ENCODE measurements around the gene TBC1D24. TPM values are rescaled to one million over a fixed set of nuclear protein-coding genes. Genes with fewer than 3 reads are reported as not detected.
"Not testable (repeated sequence)": the region's sequence is repeated elsewhere in the genome, so short reads cannot be mapped to it uniquely, and the experiment has no call there.

The TBC1D24 gene
- polyA plus RNA-seq (2013, experiment 1 of 2; ENCODE audit: insufficient read length): 10.7 TPM
- polyA plus RNA-seq (2013, experiment 2 of 2; ENCODE audit: insufficient read length): 11.2 TPM

DNA sequence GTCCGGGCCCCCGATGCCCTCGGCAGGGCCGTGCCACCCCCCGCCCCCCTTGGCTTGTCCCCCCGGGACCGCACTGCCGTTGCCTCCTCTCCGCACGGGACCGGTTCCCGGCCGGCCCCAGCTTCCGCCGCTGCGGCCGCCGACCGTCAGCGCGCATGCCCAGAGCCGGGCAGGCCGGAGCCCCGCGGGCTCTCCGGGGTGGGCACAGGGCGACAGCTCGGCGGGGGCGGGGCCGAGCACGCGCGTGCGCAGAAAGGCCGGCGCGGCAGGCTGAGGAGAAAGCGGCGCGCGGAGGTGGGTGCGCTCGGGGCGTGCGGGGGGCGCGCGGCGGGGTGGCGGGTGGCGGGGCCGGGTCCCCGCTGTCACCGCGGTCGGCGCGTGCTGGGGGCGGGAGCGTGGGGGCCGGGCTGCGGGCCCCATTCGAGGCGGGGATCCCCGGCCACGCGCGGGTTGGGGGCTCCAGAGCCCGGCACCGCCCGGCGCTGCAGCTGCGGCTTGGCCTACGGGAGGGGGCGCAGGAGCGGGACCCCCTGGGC, at the start of gene TBC1D24:
TSS of gene TBC1D24 (plus strand) at position 251 of the 536 bp plus-strand sequence. CDS start 21,022 bp downstream, outside the sequence.
- peak; percentile 82 for DNase-seq

DNA sequence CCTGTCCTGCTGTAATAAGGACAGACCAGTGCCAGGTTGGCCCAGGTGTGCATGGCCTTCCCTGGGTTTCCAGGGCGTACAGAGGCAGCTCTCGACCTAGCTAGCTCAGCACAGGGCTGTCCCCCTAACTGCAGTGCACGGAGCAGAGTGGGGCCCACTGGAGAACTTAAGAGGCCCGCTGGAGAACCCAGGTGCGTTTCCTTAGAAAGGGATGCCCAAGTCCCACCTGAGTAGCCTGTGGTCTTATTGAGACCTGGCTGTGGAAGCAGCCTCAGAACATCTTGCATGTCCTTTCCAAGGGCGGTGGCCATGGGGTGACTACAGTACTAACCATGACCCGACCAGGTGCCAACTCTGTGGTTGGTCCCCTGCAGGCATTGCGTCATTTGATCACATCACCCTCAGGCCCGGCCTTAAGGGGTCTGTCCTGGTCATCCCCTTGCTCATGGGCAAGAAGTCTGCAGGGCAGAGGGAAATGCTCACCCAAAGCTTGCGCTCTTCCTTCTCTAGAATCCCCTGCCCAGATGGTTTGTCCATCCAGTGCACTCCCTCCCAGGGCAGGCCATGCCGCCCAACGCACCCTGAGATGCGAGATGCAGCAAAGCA, 49.0 kb upstream of the TBC1D24 start:
- DNase-seq: no peak

DNA sequence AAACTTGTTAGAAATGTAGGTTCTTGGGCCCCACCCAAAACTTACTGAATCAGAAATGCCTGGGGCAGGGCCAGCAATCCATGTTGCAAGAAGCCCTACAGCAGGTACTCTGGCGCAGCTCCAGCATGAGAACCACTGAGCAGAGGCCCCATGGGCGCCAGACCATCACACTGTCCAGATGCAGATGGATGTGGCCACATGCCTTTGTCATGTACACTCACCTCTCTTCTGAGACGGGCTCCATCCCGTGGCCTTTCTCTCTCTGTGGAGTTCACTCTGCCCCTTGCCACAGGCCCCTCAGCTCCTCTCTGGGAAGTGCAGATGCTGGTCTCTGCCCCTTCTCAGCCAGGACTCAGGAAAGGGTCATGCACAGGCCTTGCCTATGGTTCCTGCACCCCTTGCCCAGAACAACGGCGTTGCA, 48.0 kb upstream of the TBC1D24 start:
- no peak for DNase-seq

DNA sequence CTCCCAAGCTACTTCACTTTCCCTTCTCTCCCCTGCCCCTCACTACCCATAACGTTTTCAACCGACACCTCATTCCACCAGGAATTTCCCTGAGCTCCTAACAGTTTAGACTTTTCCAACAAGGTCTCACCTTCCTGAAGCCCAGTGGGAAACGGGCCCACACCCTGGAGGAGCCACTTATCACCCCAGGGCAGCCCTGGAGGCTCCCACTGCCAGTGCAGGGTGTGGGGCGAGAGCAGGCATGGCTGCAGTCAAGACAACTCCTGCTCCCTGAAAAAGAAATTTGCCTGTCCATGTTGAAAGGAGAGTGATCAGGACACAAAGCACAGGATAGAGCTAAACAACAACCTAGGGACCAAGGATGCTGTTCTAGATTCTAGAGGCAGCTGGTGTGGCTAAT, 47.4 kb upstream of the TBC1D24 start:
- no peak for DNase-seq

DNA sequence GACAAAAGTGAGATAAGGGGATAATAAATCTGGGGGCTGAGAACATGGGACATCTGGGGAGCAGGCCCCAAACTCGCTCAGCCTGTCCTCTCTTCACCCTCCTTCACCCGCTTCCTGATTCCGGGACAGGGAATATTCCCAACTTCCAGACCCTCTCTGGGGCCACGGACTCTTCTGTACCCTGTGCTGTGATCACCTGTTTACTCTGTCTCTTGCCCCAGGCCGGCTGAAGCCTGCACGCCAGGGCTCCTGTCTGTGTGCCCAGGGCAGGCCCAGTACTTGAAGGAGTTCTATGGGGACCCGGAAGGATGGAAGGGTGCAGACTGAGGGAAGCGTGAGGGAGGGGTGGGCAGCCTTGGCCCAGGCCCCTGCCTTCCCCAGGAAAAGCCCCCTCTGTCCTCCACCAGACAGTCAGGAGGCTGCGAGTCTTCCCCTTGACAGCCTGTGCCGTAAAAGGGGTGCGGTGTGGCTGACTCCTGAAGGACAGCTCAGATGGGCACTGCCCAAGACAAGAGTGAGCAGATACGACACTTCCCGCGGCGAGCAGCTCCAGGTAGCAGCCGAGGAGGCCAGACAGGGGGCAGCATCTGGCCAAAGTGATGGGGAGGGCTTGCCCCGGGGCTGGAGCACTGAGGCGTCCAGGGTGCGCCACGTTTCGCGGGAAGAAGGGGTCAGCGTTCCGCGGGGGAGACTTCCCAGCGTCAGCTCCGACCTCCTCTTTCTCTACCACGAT, 46.7 kb upstream of the TBC1D24 start:
- DNase-seq: peak; percentile 22

DNA sequence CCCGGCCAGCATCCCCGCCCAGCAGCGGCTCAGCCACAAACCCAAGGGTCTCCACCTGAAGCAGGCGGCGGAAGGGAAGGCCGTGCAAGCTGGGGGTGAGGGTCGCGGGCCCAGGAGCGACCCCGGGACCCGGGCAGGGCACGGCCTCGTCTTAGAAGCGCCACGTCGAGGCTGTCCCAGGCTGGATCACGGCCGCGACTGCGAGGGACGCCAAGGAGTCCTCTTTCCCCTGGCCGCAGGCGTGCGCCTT, 46.2 kb upstream of the TBC1D24 start:
- DNase-seq: no peak

DNA sequence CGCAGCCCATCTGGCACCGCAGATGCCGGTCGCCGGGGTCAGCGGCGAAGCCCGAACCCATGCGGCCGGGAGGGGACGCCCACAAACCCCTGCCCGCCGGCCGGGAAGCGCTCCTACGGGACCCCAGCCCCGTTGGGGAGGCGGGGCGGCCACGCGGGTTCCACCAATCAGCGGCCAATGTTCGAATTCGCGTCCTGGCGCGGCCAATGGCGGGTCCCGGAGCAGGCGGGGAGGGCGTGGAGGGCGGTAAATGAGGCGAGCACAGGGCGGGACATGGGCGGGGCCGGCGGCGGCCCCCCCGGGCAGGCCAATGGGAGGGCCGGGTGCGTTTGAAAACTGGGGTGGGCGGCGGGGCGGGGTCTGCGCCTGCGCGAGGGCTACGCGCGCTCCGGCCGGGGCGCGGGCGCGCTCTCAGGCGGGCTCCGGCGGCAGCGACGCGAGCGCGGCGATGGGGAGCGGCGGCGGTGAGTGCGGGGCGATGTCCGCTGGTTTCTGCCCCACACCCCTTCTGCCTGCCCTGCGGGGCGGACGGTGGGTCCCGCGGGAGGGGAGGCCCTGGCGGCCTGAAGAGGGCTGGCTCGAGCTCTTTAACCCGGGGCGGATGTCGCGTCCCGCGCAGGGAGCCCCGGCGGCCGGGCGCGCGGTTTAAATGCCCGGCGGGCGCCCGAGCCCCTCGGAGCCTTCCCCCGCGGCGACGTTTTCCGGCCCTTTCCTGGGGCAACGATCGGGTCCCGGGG, 45.7 kb upstream of the TBC1D24 start, which contains the start of gene CCNF:
TSS of gene CCNF (plus strand) at position 414 of the 737 bp plus-strand sequence. CDS start at position 449, 35 bp downstream.
- peak; percentile 96 for DNase-seq

DNA sequence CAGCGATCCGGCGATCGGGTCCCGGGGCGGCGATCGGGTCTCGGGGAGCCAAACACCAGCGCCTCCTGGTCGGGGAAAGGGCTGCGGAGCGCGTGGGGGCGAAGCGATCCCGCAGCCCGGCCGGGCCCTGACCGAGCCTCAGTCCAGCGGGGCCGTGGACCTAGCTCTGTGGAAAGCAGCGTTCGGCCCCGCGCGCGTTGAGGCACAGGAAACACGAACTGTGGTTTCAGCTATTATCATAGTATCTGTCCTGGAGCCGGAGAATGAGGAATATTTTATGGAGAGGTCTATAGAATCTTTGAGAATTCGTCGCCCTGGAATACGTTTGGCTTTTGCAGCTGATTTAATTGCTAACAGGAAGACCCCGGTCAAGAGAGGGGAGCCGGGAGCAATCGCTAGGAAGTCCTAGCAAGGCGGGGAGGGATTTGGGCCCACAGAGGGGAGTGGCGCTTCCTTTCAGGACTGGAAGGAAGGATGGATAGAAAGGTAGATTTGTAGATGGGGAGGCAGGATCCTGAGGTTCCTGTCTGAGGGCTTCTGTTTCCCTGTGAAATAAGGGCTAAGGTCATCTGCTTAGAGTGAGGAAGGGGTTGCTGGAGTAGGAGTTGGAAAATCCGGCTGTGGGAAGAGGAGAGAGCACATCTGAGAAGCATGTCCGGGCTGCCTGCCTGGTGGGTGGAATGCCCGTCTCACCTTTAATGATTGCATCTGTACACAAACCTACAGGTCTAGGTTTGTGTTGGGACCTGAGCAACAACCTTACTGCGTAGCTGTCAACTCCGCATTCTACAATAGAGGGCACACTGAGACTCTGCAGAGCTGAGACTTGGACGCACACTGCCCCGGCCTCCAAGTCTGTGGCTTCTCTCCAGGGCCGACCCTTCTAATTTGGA, 44.9 kb upstream of the TBC1D24 start:
- no peak for DNase-seq

DNA sequence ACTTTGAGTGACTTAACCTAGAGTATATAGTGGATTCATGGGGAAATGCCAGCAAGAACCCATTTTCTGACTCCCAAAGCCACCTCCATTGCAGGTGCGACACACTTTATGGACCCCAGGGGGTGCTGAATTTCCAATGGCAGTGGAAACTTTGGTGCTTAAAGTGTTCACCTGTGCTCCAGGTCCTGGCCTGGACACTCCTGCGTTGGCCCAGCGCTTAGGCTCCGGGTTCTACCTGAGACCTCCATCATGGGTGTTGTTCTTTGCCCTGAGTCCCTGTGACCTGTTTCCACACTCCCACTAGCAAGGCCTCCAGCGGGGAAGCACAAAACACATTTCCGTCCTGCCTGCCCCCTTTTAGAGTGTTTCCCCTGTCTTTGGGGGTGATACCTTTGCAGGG, 42.6 kb upstream of the TBC1D24 start:
- DNase-seq: no peak

DNA sequence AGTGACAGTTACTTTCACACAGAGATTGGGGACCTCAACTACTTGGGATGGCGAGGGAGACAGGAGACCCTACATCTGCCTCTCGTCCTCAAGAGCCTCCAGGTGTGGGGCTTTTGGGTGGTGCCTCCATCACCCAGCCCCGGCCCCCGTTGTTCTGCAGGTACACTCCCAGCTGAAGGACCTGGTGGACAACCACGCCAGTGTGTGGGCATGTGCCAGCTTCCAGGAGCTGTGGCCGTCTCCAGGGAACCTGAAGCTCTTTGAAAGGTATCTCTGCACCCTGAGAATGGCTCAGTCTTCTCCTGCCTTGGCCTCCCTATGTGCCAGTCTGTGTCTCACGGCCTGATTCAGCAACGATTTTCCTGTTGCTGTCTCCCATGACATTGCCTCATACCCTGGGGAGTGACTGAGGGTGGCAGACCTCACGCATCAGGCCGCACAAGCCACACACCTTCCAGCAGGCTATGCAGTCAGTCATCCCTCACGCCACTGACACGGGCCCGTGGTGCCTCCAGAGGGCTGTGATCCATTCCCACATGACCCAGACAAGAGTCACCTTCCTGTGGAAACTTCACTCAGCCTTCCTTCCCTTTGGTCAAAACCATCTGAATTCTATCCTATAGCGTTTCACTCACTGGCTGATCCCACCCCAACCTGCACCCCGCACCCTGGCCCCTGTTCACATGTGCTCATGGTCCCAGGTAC, 42.0 kb upstream of the TBC1D24 start:
- DNase-seq: no peak

DNA sequence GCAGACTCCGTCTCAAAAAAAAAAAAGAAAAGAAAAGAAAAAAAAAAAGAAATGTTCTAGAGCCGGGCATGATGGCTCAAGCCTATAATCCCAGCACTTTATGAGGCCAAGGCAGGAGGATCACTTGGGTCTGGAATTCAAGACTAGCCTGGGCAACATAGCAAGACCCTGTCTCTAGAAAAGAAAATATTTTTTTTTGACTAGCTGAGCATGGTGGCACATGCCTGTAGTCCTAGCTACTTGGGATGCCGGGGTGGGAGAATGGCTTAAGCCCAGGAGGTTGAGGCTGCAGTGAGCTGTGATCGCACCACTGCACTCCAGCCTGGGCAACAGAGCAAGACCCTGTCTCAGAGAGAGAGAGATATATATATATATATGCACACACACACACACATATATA, 39.7 kb upstream of the TBC1D24 start:
- DNase-seq: not testable (repeated sequence)

DNA sequence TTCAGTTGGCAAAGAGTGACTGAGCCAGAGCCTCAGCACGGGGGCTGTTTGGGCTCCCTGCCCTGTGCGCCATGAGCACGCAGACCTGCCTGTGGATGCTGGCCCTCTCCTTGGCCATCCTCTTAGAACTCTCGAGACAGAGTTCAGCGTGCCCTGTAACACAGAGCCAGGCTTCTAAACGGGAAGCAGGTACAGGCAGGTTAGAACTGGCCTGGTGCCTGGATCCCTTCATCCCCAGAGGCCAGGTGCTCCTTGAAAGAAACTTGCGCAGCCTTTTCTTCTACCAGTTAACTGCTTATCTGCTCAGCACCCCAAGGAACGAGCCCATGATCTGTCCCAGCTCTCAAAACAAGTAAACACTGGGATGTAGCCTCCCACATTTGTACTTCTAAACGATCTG, 38.8 kb upstream of the TBC1D24 start:
- DNase-seq: no peak

DNA sequence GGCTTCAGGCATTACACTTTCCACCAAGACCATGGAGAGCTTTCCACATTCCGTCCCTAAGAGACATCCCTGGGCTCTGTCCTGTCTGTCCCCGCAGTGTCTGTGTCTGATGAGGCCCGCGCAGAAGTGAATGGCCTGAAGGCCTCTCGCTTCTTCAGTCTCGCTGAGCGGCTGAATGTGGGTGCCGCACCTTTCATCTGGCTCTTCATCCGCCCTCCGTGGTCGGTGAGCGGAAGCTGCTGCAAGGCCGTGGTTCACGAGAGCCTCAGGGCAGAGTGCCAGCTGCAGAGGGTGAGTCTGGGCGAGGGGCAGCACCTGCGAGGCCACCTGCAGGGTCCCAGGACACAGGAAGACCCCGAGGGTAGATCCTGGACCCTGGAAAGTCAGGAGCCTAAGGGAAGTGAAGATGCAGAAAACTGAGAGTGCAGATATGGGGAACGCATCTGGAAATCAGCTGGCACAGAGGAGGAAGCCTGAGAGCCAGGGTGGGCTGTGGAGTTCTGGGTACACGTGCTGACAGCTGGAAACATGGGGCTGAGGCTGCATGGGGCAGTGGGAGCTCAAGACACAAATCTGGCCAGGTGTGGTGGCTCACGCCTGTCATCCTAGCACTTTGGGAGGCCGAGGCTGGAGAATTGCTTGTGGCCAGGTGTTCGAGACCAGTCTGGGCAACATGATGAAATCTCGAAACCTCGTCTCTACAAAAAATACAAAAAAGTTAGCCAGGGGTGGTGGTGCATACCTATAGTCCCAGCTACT, 37.7 kb upstream of the TBC1D24 start:
- DNase-seq: no peak

DNA sequence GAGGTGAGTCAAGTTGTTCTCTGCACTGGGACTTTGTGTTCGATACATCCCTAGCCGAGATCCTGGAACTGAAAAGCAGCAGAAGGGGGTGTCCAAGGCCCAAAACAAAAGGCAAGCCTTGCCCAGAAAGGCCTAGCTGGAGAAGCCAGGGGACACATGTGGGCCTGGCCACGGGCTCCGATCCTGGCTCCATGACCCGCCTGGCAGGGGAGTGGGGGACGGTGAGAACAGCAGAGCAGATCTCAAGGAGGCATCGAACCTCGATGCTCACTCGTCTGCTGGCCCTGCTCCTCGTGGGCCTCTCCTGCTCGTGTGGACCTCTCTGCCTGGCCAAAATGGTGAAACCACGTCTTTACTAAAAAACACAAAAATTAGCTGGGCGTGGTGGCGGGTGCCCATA, 36.8 kb upstream of the TBC1D24 start:
- no peak for DNase-seq

DNA sequence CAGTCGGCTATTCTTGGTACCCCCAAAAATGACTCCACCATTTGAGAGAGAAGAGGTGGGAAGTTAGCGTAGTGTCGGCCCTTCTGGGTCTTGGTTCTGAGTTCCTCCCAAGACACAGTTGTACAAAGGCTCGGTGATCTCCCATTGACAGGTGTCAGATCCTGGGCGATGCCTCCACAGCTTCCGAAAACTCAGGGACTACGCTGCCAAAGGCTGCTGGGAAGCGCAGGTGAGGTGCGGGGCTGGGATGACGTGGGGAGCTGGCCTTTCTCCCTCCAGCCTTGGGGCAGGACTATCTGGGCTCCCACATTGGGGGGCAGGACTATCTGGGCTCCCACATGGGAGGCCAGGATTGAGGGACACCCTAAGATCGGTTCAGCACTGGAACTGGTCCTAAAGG, 35.3 kb upstream of the TBC1D24 start:
- no peak for DNase-seq

DNA sequence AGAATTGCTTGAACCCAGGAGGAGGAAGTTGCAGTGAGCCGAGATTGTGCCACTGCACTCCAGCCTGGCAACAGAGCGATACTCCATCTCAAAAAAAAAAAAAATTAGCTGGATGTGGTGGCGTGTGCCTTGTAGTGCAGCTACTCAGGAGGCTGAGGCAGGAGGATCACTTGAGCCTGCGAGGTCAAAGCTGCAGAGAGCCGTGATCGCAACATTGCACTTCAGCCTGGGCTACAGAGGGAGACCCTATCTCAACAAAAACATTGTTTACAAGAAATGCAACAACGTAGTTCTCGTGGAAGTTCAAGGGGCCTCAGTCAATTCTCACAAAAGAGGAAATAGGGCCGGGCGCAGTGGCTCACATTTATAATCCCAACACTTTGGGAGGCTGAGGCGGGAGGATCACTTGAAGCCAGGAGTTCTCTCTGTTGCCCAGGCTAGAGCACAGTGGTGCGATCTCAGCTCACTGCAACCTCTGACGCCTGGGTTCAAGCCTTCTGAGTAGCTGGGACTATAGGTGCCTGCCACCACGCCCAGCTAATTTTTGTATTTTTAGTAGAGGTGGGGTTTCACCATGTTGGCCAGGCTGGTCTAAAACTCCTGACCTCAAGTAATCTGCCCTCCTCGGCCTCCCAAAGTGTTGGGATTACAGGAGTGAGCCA, 33.7 kb upstream of the TBC1D24 start:
- DNase-seq: not testable (repeated sequence)

DNA sequence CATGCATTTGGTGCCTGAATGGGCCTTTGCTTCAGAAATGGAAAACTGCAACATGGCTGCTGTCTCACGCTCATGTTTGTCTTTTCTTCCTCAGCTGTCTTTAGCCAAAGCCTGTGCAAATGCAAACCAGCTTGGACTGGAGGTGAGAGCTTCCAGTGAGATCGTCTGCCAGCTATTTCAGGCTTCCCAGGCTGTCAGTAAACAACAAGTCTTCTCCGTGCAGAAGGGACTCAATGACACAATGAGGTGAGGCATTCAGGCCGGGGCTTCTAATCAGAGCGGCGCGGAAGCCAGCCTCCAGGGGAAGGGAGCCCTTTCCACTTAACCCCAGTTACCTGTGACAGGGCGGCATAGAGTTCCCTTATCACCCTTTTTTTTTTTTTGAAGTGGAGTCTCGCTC, 31.4 kb upstream of the TBC1D24 start:
- no peak for DNase-seq

DNA sequence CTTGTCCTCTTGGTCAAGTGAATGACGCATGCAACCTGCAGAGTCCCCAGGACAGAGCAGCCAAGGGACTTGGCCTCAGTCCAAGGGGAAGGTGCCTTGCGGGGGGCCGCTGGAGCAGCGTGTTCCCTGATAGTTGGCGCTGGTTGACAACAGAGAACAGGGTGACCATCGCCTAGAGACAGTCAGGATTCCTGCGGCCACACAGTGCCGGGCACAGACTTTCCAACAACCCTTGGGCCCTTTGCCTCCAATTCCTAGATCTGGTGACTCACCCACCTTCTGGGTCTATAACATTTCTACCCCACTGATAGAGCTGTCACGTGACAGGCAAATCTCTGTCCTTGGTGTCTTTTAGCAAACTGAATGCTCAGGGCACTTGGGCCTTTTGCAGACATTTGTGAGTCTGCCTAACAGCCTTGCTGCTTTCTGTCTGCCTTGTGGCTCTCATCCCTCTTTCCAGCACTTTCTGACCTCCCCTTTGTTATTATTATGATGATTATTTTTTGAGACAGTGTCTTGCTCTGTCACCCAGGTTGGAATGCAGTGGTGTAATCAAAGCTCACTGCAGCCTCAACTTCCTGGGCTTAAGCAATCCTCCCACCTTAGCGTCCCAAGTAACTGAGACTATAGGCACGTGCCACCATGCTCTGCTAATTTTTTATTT, 26.9 kb upstream of the TBC1D24 start:
- DNase-seq: no peak

DNA sequence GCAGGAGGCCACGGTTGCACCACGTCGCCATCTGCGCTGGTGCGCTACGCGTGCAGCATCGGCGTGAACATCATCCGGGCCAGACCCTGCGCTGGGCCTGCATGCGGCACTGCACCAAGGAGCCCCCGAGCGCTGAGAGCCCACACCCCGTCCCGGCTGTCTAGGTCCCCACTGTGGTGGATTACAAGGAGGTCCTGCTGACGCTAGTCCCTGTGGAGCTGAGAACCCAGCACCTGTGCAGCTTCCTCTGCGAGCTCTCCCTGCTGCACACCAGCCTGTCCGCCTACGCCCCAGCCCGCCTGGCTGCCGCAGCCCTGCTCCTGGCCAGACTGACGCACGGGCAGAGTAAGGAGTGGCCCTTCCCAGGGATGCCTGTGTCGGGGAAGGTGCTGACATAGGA, 25.8 kb upstream of the TBC1D24 start:
- DNase-seq: no peak

DNA sequence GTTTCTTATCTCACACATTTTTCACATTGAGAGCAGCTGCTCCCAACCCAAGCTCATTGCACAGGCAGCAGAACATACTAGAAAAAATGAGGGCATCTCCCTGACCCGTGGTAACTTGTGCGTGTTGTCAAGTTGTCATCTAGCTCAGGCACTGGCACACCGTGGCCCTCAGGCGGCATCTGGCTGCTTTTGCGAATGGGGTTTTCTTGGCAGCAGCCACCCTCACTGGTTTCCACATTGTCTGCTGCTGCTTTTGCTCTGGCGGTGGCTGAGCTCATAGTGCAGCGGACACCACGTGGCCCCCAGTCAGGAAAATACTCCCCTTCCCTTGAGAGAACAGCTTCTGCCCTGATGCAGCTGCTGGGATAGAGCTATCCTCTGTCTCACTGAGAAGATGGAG, 24.4 kb upstream of the TBC1D24 start:
- no peak for DNase-seq
